GM12801 (cell line): ENCODE measurements around the gene HS1BP3.

Experiments used
- TF ChIP-seq, protein P1 (sequence below): IDR thresholded peaks from one replicate; pipeline ENCODE4 v1.5.1; 2011; ENCODE audit warnings: control low read depth; ENCODE audit not compliant: insufficient read length; ENCODE audit errors: extremely low read depth

HS1BP3 gene

GRCh38 chr2:20677301-20678085 is 26.6 kb upstream of the HS1BP3 start:
- TF ChIP-seq, protein P1, sequence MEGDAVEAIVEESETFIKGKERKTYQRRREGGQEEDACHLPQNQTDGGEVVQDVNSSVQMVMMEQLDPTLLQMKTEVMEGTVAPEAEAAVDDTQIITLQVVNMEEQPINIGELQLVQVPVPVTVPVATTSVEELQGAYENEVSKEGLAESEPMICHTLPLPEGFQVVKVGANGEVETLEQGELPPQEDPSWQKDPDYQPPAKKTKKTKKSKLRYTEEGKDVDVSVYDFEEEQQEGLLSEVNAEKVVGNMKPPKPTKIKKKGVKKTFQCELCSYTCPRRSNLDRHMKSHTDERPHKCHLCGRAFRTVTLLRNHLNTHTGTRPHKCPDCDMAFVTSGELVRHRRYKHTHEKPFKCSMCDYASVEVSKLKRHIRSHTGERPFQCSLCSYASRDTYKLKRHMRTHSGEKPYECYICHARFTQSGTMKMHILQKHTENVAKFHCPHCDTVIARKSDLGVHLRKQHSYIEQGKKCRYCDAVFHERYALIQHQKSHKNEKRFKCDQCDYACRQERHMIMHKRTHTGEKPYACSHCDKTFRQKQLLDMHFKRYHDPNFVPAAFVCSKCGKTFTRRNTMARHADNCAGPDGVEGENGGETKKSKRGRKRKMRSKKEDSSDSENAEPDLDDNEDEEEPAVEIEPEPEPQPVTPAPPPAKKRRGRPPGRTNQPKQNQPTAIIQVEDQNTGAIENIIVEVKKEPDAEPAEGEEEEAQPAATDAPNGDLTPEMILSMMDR = no peak

DNA sequence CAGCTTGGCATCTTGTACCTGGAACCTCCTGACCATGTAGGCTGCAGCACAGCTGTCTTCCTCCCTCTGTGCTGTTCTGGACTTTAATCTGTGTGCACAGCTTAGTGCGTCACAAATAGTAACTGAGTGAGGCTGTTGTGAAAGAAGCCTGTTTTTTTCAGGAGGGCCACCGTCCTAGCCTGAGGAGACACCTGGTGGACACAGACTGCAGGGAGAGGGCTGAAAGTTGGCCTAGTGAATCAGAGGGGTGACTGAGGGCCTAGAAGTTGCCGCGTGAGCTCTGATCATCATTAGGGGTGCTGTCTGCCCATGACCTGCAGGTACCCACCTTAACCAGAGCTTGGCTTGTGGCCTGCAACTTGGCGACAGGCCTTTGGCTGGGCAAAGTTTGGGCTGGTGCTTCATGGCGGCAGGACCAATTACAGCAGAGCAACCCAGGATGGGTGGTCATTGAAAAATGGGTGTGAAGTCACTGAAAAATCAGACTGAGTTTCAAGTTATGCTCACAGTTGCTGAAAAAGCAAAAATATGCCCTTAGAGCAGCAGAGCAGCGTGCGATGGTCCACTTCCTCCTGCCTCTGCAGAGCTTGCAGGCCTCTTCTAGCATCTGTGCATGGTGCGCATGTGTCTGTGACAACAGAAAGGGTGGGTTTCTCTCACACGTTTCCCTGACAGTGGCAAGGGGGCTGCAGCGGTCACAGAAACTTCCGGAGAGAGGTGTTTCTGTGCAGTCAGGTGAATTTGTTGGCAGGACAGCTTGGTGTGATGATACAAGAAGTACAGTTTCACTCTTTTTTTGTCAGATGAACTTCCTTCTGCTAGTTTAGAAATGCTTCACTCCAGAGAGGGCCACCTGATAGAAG is 25.7 kb upstream of the HS1BP3 start:
- TF ChIP-seq, protein P1 = no peak

- TF ChIP-seq, protein P1 = no peak
Observed at GRCh38 chr2:20675701-20676352, 24.9 kb upstream of the HS1BP3 start.

GRCh38 chr2:20674974-20675679 is 24.2 kb upstream of the HS1BP3 start:
- TF ChIP-seq, protein P1 = no peak

DNA sequence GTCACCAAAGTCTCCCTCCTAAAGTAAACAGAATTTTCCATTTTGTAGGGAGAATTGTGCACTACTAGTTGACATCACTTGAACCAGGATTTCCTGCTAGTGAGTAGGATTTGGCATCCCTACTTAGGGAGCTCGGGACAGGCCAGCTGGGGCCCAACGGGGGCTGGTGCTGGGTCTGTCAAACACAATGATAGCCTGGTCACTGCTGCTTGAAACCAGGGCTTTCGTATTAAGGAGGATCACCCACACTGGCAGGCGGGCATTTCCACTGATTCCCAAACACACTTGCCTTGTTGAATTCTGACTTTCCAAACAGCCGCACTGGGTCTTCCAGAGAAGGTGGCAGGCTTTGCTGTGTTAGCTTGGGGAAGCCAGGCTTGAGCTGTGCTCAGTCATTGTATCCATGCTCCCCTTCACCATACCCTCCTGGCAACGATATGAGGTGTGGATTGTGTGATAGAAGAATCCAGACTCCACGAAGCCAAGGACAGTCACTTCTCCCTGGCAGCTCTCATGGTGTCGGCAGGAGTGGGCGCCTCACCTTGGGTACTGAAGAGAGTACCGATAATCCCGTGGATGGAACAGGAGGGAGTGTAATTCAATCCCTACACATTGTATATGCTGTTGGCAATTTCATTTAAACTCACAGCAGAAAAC is 23.5 kb upstream of the HS1BP3 start:
- TF ChIP-seq, protein P1 = no peak

DNA sequence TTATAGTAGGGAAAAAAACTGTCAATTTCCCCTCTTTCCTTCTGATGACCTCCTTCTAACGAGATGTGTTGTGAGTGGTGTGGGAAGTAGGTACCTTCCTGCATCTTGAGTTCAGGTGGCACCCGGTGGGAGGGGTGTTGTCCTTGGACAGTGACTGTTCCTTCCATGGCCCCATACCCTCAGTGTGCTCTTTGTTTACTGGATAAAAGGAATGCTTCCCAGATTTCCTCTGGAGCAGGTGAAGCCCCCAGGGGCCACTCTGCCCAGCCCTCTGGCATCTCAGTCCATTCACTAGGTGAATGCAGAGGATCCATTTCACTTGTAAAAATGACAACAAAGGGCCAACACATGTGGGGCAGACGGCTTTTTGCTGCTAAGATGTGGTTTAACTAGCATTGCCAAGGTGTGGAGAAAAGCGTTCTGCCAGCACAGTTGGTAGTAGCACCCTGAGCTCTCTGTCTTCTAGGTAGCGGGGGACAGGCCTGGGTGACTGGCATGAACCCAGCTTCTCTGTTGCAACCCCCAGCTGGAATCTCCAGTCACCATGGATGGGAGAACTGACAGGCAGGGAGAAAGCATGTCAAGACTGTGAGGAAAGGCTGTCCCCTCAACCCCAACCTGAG is 22.9 kb upstream of the HS1BP3 start:
- TF ChIP-seq, protein P1 = no peak
